Stimulated activated CD8-positive, alpha-beta memory T cell treated with anti-CD3 and anti-CD28 coated beads, Interleukin-12 subunit alpha, Interleukin-12 subunit beta, amount 100 ng/mL, for 1 hour (primary cell): ENCODE data around the gene BTBD16.

Experiments used
- DNase-seq: peaks from one replicate; pipeline ENCODE4 v3.0.0-alpha.2; 2020; ENCODE audit warnings: low read depth

Gene BTBD16

DNA sequence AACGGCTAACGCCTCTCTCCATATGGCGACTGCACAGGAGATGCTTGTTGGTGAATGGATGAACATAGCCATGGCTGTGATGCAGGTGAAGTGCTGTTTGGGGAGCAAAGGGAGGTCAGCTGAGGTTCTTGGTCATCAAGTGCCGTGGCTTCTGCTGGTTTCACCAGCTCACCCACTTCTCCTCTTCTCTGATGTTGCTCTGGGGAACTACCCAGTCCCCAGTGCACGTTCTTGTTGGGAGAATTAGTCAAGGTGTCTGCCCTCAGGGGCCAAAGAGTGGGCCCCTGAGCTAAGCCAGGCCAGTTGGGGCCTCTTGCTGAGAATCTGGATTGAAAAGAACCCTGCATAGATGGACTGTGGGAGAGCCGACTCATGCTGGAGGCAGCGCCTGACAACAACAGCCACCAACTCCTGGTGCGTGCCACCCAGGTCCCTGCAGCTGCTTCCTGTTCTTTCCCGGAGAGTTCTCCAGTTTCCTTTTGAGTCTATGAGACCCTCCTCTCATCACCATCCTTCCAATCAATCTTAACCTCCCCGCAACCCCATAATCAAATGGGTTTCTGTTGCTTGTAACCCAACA, 3.0 kb downstream of the BTBD16 start:
- DNase-seq, result no peak

GRCh38 chr10:122276611-122277208, 5.6 kb downstream of the BTBD16 start:
- no peak for DNase-seq

DNA sequence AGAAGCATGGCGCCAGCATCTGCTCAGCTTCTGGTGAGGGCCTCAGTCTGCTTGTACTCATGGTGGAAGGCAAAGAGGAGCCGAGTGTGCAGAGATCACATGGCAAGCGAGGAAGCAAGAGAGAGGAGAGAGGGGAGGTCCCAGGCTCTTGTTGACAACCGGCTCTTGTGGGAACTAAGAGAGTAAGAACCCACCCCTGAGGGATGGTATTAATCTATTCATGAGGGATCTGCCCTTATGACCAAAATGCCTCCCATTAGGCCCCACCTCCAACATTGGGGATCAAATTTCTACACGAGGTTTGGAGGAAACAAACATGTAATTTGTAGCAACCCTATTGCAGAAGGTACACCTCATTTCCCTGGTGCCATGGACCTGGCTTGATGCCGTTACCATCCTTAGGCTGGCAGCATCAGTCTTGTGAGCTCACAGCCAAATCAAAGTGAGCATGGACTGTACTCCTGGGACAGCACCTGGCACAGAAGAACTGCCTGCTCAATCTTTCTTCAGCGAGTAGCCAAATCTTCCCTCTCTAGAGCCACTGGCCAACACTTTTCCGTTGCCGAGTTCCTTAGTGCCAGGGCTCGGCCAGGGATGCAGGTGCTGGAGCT, 6.5 kb downstream of the BTBD16 start:
- no peak for DNase-seq

GRCh38 chr10:122279725-122280141, 8.6 kb downstream of the BTBD16 start:
- DNase-seq, result no peak

DNA sequence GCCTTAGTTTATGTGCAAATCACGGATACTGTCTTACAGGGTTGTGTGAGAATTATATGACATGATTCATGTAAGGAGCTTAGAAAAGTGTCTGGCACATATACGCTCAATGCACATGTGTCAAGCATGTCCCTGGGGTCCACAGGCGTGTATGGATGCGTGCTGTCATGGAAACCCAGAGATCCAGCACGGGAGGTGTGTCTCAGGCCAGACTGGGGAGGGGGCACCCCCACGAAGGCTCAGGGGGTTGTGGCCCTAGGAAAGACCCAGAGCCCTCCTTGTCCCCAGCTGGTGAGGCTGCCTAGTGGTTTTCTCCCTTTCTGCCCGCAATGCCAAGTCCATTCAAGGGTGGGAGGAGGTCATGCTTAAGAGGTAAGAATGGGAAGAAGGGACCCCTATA, 9.1 kb downstream of the BTBD16 start:
- DNase-seq, result no peak

DNA sequence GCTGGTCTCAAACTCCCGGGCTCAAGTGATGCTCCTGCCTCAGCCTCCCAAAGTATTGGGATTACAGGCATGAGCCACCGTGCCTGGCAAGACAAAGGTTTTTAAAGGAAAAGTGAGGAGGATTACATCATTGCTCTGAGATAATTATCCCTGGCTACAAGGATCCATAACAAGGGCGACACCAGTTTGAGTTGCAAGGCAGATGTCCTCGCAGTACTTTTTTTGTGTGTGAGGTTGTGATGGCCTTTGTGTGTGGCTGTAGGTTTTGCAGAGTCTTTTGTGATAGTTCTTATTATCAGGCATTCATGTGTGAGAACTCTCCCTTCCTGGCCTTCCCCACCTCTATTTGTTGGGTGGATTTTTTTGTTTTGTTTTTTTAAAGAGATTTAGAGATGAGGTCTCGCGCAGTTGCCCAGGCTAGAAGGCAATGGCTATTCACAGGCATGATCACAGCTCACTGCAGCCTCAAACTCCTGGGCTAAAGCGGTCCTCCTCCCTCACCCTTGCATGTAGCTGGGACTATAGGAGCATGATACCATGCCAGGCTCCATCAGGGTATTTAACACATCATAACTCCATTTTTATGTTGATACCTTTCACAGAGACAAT, 10.0 kb downstream of the BTBD16 start:
- no peak for DNase-seq

DNA sequence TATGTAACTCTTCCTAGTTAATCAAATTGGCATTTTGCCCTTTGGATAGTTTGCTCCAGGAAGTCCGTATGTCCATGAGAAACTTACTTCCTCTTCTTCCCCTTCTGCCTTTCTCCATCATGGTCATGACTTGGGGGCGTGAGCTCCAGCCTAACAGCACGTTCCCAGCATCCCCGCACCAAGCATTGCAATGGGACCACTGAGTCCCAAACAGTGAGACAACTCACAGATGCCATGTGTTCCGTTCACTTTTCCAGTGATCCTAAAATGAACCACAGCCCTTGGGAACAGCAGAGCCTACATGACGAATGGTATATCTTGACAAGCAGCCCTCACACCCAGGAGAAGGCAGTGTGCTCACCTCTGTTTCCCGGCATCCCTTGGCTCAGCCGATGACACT, 10.7 kb downstream of the BTBD16 start:
- no peak for DNase-seq

- no peak for DNase-seq
Observed at GRCh38 chr10:122282253-122282671, 11.2 kb downstream of the BTBD16 start.

GRCh38 chr10:122282909-122283308, 11.8 kb downstream of the BTBD16 start:
- DNase-seq, result no peak

- no peak for DNase-seq
Observed at GRCh38 chr10:122285506-122286444, 14.7 kb downstream of the BTBD16 start.

DNA sequence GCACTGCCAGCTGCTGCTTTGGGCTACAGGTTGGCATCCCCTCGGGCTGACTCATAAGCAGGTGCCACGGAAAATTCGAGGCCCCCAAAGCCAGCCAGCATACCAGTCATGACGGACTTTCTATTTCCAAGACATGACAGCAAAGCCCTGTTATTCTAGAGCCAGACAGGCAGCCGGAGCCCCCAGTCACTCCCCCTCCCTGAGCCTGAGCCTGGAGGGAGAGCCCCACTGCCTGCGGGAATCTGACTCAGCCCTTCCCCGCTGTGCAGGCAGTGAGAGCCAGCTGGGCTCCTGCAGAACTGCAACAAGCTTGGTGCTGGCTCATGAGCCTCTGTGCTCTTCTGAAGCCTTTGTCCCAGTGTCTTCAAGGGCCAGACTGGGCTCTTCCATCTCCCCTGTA, 15.8 kb downstream of the BTBD16 start:
- no peak for DNase-seq

DNA sequence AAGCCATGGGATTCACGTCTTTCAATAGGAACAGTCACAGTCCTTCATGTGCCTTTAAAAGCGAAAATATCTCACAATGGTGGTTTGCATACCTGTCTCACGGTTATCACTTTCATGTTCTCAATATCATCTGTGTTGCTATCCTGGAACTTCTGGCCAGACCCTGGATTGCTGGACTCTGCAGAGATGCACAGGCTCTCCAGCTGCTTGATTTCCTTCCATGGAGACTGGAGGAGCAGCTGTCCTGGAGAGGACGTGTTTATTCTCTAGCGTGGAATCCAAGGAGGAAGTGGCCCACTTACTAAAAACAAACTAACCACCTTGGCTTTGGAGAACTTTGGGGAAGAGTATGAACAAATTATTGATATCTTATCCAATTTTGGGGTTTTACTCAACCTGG, 16.5 kb downstream of the BTBD16 start:
- DNase-seq, result no peak

DNA sequence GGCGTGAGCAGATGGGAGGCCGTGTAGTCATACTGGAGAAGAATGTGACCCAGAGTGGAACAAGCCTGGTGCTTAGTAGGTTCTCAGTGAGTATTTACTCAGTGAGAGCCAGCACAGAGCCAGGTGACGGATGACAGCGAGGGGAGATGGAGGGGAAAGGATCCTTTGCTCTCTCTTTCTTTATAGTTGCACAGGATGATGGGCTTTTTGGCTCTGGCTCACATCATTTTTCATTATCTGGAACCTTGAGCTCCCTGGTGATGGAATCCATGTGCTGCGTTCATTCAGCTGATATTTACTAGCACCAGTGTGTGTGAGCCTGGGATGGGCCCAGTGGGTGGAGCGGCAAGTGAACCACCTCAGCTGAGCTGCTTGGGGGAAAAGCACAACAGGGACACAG, 17.2 kb downstream of the BTBD16 start:
- no peak for DNase-seq

- no peak for DNase-seq
Observed at GRCh38 chr10:122288917-122289316, 17.8 kb downstream of the BTBD16 start.

GRCh38 chr10:122290334-122290733, 19.2 kb downstream of the BTBD16 start:
- DNase-seq, result no peak

DNA sequence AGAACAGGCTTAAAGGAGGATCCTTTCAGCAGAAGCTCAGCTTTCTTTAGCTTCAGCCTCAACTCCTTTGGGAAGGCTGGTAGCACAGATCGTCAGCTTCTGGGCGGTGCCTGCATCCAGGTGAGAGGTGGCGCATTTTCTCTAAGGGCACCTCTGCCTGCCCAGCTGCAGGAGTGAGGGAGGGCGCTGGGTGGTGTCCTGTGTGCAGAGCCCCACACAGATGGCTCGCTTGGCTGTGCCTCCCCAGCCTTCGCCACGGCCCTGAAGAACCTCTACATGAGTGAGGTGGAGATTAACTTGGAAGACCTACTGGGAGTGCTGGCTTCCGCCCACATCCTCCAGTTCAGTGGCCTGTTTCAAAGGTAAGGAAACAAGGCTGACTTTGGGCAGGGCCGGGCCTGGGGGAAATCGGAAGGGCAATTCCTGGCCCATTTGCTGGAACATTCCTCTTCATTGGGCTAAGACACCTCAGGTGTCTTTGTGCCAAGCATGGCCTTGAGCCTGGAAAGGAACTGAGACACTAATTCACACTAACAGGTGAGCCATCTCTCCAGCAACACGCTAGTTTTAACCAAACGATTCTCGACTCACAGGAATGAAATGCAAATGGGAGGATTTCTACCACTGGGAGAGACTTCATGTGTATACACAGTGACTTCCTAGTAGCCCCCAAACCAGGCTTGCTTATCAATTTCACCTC, 19.9 kb downstream of the BTBD16 start:
- no peak for DNase-seq

DNA sequence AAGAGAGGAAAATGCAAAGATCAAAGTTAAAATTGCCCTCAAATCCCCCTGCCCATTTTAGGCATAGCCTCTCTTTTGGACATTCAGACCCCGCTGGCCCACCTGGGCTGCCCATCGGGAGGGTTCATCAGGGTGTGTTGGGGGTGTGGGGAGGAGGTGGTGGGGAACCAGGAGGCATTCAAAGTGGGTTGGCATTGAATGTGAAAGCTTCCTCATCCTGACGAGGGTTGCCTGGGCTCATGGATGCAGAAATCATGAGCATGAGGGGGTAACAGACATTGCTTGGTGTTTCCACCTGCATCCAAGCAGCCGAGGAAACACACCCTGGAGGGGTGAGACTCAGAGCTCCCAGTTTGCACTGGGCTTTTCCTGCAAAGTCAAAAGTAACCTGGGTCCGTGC, 20.6 kb downstream of the BTBD16 start:
- DNase-seq, result no peak

DNA sequence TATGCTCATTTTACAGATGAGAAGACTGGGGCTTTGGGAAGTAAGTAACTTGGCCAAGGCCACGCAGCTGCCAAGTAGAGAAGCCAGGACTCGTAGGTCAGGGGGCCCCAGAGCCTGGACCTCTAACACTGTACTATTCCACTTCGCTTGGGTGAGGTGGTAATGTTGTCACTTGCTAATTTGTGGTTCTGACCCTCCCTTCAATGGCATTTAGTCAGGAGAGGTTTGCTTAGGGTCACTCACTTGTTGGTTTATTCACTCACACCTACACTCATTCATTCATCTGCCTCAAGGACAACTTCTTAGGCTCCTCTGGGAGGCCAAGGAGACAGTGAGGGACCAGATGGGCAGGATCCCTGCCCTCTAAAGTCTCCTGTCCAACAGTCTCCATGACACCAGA, 21.3 kb downstream of the BTBD16 start:
- DNase-seq, result no peak

GRCh38 chr10:122293156-122293960, 22.3 kb downstream of the BTBD16 start:
- DNase-seq, result no peak

- DNase-seq, result no peak
Observed at GRCh38 chr10:122293961-122294380, 22.9 kb downstream of the BTBD16 start.
